Neural progenitor cell (in vitro differentiated cells): ENCODE measurements around the gene MBD2.

Experiments
- EZH2 ChIP-seq: fragments of 200-600 bp; sonication (generic); IDR thresholded peaks from 2 replicates; pipeline ENCODE4 v1.6.1; 2017; ENCODE audit warnings: antibody characterized with exemption, mild to moderate bottlenecking, moderate library complexity
- EZH2phosphoT487 ChIP-seq: fragments of 200-600 bp; sonication (generic); IDR thresholded peaks from 2 replicates; pipeline ENCODE4 v1.6.1; 2017; ENCODE audit warnings: antibody characterized with exemption
- TF ChIP-seq, protein P1 (sequence below): fragments of 200-600 bp; sonication (generic); IDR thresholded peaks from 2 replicates; pipeline ENCODE4 v1.5.1; 2017; ENCODE audit warnings: antibody characterized with exemption, mild to moderate bottlenecking

DNA sequence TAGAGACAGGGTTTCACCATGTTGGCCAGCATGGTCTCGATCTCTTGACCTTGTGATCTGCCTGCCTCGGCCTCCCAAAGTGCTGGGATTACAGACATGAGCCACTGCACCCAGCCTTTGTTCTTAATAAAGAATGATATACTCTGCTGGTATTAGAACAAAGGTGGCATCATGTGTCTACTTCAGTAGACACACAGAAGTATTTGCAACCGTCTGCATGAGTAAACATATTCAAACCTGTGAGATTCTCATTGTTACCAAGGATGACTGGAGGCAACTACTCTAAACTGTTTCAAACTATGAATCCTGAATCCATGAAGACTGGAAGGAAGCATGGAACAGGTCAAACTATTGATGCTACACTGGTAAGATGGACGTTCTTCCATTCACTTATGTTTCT is 32.1 kb downstream of the MBD2 start:
- TF ChIP-seq, protein P1, sequence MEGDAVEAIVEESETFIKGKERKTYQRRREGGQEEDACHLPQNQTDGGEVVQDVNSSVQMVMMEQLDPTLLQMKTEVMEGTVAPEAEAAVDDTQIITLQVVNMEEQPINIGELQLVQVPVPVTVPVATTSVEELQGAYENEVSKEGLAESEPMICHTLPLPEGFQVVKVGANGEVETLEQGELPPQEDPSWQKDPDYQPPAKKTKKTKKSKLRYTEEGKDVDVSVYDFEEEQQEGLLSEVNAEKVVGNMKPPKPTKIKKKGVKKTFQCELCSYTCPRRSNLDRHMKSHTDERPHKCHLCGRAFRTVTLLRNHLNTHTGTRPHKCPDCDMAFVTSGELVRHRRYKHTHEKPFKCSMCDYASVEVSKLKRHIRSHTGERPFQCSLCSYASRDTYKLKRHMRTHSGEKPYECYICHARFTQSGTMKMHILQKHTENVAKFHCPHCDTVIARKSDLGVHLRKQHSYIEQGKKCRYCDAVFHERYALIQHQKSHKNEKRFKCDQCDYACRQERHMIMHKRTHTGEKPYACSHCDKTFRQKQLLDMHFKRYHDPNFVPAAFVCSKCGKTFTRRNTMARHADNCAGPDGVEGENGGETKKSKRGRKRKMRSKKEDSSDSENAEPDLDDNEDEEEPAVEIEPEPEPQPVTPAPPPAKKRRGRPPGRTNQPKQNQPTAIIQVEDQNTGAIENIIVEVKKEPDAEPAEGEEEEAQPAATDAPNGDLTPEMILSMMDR = no peak
- TF ChIP-seq EZH2 (no peak), EZH2phosphoT487 (no peak)
